ENCODE measurements around the gene OR52K1.

DNA sequence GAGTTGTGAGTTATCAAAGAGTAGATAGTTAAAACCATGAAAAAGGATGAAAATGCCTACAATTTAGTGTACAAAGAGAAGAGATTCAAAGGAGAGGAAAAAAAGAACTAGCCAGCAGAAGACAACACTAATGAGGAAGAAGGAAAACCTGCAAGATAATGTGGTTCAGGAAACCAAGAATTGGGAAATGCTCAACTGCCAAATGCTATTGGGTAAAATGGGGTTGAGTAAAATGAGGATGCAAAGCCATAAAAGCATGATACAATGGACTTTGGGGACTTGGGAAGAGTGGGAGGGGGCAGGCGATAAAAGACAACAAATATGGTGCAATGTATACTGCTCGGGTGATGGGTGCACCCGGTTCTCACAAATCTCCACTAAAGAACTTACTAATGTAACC is 40.9 kb upstream of the OR52K1 start:
- TF ChIP-seq, protein P1, sequence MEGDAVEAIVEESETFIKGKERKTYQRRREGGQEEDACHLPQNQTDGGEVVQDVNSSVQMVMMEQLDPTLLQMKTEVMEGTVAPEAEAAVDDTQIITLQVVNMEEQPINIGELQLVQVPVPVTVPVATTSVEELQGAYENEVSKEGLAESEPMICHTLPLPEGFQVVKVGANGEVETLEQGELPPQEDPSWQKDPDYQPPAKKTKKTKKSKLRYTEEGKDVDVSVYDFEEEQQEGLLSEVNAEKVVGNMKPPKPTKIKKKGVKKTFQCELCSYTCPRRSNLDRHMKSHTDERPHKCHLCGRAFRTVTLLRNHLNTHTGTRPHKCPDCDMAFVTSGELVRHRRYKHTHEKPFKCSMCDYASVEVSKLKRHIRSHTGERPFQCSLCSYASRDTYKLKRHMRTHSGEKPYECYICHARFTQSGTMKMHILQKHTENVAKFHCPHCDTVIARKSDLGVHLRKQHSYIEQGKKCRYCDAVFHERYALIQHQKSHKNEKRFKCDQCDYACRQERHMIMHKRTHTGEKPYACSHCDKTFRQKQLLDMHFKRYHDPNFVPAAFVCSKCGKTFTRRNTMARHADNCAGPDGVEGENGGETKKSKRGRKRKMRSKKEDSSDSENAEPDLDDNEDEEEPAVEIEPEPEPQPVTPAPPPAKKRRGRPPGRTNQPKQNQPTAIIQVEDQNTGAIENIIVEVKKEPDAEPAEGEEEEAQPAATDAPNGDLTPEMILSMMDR (IDR thresholded peaks at IDR 0.05): no peak
- TF ChIP-seq POLR2A (IDR thresholded peaks at IDR 0.05): no peak
